Measurements from ENCODE around the gene CASS4. TPM values are rescaled to one million over a fixed set of nuclear protein-coding genes. Genes with fewer than 3 reads are reported as not detected.

Gene CASS4
- total and polyA plus RNA-seq, 8 donors: 14.4 to 28.1 (median 23.4) TPM

DNA sequence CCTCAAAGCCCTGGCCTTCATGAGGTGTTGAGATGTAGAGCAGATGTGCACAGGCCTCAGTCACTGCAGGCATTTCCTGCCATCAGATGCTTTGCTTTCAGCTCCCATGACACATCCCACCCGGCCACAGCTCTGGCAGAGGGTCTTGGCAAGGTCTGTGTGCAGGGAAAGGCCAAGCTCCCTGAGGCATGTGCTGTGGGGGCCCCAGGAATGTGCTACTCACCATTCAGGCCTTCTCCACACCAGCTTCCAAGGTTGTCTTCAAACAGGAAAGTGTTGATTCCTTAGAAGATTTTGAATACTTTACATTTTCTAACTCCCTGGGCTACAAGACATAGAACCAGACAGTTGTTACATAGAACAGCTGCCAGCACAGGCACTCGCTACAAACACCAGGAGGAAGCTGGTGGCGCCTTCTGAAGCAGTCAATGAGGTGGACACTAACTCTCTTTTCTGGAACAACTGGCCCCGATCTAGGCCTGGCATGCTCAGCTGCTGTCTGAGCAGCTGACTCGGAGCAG lies 27.8 kb downstream of the CASS4 start:
- H3K4me1 ChIP-seq: peaks cover 4 to 30% of the 10 kb centered on the region in 2 donors
- ATAC-seq: peak; percentile 65

DNA sequence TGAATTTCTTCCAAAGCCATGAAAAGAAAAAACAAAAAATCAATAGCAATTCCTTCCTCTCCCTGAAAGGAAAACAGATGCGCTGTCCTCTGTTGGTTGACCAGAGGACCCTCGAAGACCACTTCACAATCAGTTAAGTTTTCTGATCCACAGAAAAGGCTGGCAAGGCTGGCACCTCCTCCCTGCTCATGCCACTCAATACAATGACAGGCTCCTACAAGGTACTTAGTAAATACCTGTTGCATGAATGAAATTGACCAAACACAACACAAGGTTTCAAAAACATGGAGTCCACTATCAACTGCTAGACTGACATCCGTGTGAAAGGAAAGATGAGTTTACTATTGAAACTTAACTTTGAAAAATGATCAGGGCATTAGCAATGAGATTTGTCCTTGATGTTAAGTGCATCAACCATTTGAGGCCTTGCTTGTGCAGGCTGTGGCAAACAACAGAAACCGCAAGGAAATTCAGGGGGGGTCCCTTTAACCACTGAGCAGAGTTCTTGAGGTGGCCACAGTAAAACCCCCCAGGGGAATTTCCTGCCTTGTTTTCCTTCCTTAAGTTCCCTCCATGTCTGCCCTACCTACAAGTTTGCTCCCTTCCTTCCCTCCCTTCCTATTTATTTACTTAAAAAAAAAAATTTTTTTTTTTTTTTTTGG lies 28.4 kb downstream of the CASS4 start:
- Histone ChIP-seq H3K4me1 (peaks cover 4 to 25% of the 10 kb centered on the region in 2 donors), H3K4me3 (no peak overlapping the region), H3K27me3 (peaks cover 0 to 13% of the 10 kb centered on the region in 2 donors), H3K27ac (peak overlapping the region; percentile 46 to 55), H3K9me3 (no peaks in the 10 kb centered on the region), H3K36me3 (peaks cover 0 to under 1% of the 10 kb centered on the region in 2 donors)
- no peak for ATAC-seq
- intact Hi-C loops (cut with DNase I): no loop called here
- DNase-seq: no peak
- TF ChIP-seq CTCF (IDR thresholded peaks at IDR 0.05): no peak

More for the DNA sequence above, 27.8 kb downstream of the CASS4 start:
- Histone ChIP-seq H3K36me3 (no peaks in the 10 kb centered on the region), H3K27ac (peak overlapping the region; percentile 46 to 55), H3K27me3 (peaks cover 0 to 8% of the 10 kb centered on the region in 2 donors), H3K4me3 (no peak overlapping the region), H3K9me3 (no peaks in the 10 kb centered on the region)
- intact Hi-C loops (cut with DNase I): no loop called here
- peak in 2 of 4 donors; percentile 91 to 94 for DNase-seq
- TF ChIP-seq CTCF (IDR thresholded peaks at IDR 0.05): no peak

- Histone ChIP-seq H3K9me3 (no peaks in the 10 kb centered on the region), H3K27me3 (peaks cover 0 to 15% of the 10 kb centered on the region in 2 donors), H3K4me1 (peaks cover 4 to 25% of the 10 kb centered on the region in 2 donors), H3K27ac (peak overlapping the region; percentile 29 to 50), H3K4me3 (no peak overlapping the region), H3K36me3 (peaks cover 0 to 5% of the 10 kb centered on the region in 2 donors)
- no peak for TF ChIP-seq CTCF (IDR thresholded peaks at IDR 0.05)
- no peak for ATAC-seq
- intact Hi-C loops (cut with DNase I): no loop called here
- DNase-seq: no peak
Observed at GRCh38 chr20:56442389-56443365, 30.6 kb downstream of the CASS4 start.

DNA sequence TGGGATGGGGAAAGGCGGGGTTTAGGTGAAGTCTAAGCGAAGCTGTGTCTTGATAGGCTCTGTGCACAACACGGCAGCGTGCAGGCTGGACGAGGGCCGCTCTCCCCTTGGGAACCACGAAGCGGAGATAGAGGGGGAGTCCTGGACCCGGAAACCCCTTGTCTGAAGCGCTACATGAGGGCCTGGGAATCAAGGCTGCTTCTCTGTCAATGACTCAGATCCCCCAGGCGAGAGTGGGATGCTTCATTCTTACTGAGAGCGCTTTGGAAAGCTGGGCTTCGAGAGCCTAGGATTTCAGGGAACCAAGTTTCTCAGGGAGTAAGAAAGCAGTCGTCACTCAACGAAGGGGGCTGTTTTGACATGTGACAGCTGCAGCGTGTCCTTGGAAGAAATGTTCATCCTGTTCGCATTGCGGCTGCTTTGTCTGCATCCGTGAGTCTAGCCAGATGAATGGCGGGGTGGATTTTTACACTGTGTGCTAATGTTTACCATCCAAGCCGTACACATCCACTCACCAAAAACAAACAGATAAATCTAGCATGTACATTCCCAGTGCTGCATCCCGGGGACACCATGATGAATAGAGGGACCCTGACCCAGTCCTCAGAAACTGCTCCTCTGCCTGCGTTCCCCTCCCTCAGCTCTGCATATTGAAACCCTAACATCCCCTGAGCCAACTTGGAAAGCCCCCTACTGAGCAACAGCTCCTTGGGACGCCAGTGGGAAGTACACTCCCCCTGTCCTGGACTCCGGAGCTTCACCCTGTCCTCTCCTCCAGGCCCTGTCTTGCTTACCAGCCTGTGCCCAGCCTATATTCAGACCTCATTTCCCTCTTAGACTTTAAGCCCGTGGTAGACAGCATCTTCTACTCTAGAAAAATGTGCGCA lies 31.8 kb downstream of the CASS4 start:
- no peak for TF ChIP-seq CTCF (IDR thresholded peaks at IDR 0.05)
- intact Hi-C loops (cut with DNase I): no loop called here
- DNase-seq (peak in 2 of 4 donors; percentile 82 to 84), ATAC-seq (peak; percentile 25)
- Histone ChIP-seq H3K9me3 (no peaks in the 10 kb centered on the region), H3K4me1 (peaks cover 4 to 25% of the 10 kb centered on the region in 2 donors), H3K36me3 (peaks cover 0 to 5% of the 10 kb centered on the region in 2 donors), H3K27me3 (peaks cover 0 to 15% of the 10 kb centered on the region in 2 donors), H3K27ac (peak overlapping the region in 1 of 2 donors; percentile 19), H3K4me3 (no peak overlapping the region)
